ENCODE measurements around the gene SLC47A2. TPM values are rescaled to one million over a fixed set of nuclear protein-coding genes. Genes with fewer than 3 reads are reported as not detected.

SLC47A2 gene
- total and polyA plus RNA-seq, 2 experiments from 2014 or later, result not detected

- TF ChIP-seq ETS1 (IDR thresholded peaks at IDR 0.05) (no peak), JUNB (IDR thresholded peaks at IDR 0.05; ENCODE audit: unreplicated experiment) (no peak), STAT1 (IDR thresholded peaks at IDR 0.05; ENCODE audit: unreplicated experiment) (no peak), EZH2 (IDR thresholded peaks at IDR 0.05; ENCODE audit: low read depth, unreplicated experiment) (no peak), NANOG (IDR thresholded peaks at IDR 0.05; ENCODE audit: borderline replicate concordance) (no peak), EZH2phosphoT487 (IDR thresholded peaks at IDR 0.05; ENCODE audit: unreplicated experiment) (no peak), REST (IDR thresholded peaks at IDR 0.05; ENCODE audit: unreplicated experiment) (no peak)
These were observed 24.5 kb upstream of the SLC47A2 start (continued) for GRCh38 chr17:19740933-19741332.

- Mint-ChIP-seq H3K27ac (no peak overlapping the region), H3K27me3 (ENCODE audit: insufficient read depth, low read depth, poor library complexity) (peaks cover 6% of the 10 kb centered on the region), H3K9me3 (no peaks in the 10 kb centered on the region; the same call in 2 of the 3 replicates), H3K4me1 (no peaks in the 10 kb centered on the region), H3K4me3 (no peak overlapping the region), H3K36me3 (ENCODE audit: low read depth) (no peaks in the 10 kb centered on the region)
- ATAC-seq (no peak), DNase-seq (ENCODE audit: low spot score) (no peak)
- Histone ChIP-seq H3F3A (replicated peaks; ENCODE audit: low read depth) (no peaks in the 10 kb centered on the region), H3K4me3 (no peak overlapping the region), H3K4me1 (ENCODE audit: insufficient read depth) (peaks cover 3% of the 10 kb centered on the region; the same call in 1 of the 2 replicates), H2AFZ (no peak overlapping the region), H3K27me3 (ENCODE audit: insufficient read depth) (no peaks in the 10 kb centered on the region), H3K4me2 (no peak overlapping the region), H3K9me2 (ENCODE audit: insufficient read depth) (no peaks in the 10 kb centered on the region), H3K79me2 (replicated peaks; ENCODE audit: insufficient read depth) (no peaks in the 10 kb centered on the region), H3K36me3 (ENCODE audit: insufficient read depth) (no peaks in the 10 kb centered on the region), H4K20me1 (replicated peaks; ENCODE audit: insufficient read depth) (no peaks in the 10 kb centered on the region), H3K27ac (ENCODE audit: low read depth) (no peak overlapping the region)
- no peak for TF ChIP-seq CTCF (conservative IDR thresholded peaks at IDR 0.05; ENCODE audit: low read depth in 2 of 2)
- TF ChIP-seq NANOG (IDR thresholded peaks at IDR 0.05; ENCODE audit: borderline replicate concordance), result no peak
- no peak for TF ChIP-seq REST (IDR thresholded peaks at IDR 0.05; ENCODE audit: unreplicated experiment)
These were observed 23.1 kb upstream of the SLC47A2 start for GRCh38 chr17:19739241-19740201.
